GM12892 (cell line): Measurements from ENCODE around the gene TECPR1.

ENCODE experiments used
- POLR2A ChIP-seq: IDR thresholded peaks from 2 replicates; pipeline ENCODE4 v1.6.1; 2011; ENCODE audit warnings: low read depth, low read length, control low read depth
- POLR2AphosphoS5 ChIP-seq: IDR thresholded peaks from 2 replicates; pipeline ENCODE4 v1.6.1; 2011; ENCODE audit warnings: low read depth, low read length, control low read depth
- TAF1 ChIP-seq: IDR thresholded peaks from 2 replicates; pipeline ENCODE4 v1.6.1; 2011; ENCODE audit warnings: low read depth, mild to moderate bottlenecking, control low read depth, low read length, borderline replicate concordance

GRCh38 chr7:98171449-98171848 lies 80.6 kb downstream of the TECPR1 start:
- TF ChIP-seq POLR2A = no peak
- no peak for TF ChIP-seq TAF1
- no peak for TF ChIP-seq POLR2AphosphoS5
